GM18907 (cell line): ENCODE results near the gene TFCP2L1.

Source experiments
- ATAC-seq: cut with Tn5 transposase; IDR thresholded peaks from one replicate; pipeline ENCODE4 v1.9.1; 2021; ENCODE audit warnings: mild to moderate bottlenecking, moderate library complexity; ENCODE audit not compliant: unreplicated experiment

The TFCP2L1 gene

GRCh38 chr2:121243821-121244460 is 41.1 kb downstream of the TFCP2L1 start:
- ATAC-seq = no peak

GRCh38 chr2:121242976-121243375 is 42.0 kb downstream of the TFCP2L1 start:
- ATAC-seq = no peak

- no peak for ATAC-seq
Measured at GRCh38 chr2:121242175-121242875, 42.7 kb downstream of the TFCP2L1 start.

- no peak for ATAC-seq
Measured at GRCh38 chr2:121241466-121241865, 43.5 kb downstream of the TFCP2L1 start.

- ATAC-seq = no peak
Measured at GRCh38 chr2:121240436-121240835, 44.6 kb downstream of the TFCP2L1 start.

GRCh38 chr2:121239969-121240368 is 45.0 kb downstream of the TFCP2L1 start:
- ATAC-seq = no peak

- no peak for ATAC-seq
Measured at GRCh38 chr2:121239471-121239870, 45.5 kb downstream of the TFCP2L1 start.

- ATAC-seq = no peak
Measured at GRCh38 chr2:121238828-121239227, 46.2 kb downstream of the TFCP2L1 start.

GRCh38 chr2:121237980-121238665 is 46.9 kb downstream of the TFCP2L1 start:
- ATAC-seq = no peak

GRCh38 chr2:121237336-121237979 is 47.5 kb downstream of the TFCP2L1 start:
- ATAC-seq = no peak

- ATAC-seq = no peak
Measured at GRCh38 chr2:121236650-121237180, 48.3 kb downstream of the TFCP2L1 start.

- no peak for ATAC-seq
Measured at GRCh38 chr2:121236101-121236640, 48.8 kb downstream of the TFCP2L1 start.

- no peak for ATAC-seq
Measured at GRCh38 chr2:121235542-121235941, 49.5 kb downstream of the TFCP2L1 start.

GRCh38 chr2:121234791-121235190 is 50.2 kb downstream of the TFCP2L1 start:
- ATAC-seq = no peak

- ATAC-seq = no peak
Measured at GRCh38 chr2:121234144-121234543, 50.9 kb downstream of the TFCP2L1 start.

- no peak for ATAC-seq
Measured at GRCh38 chr2:121233486-121234110, 51.4 kb downstream of the TFCP2L1 start.

- no peak for ATAC-seq
Measured at GRCh38 chr2:121232626-121233265, 52.3 kb downstream of the TFCP2L1 start.

GRCh38 chr2:121231385-121232000 is 53.5 kb downstream of the TFCP2L1 start:
- ATAC-seq = no peak

GRCh38 chr2:121228521-121228920 is 56.5 kb downstream of the TFCP2L1 start:
- ATAC-seq = no peak
